Suprapubic skin (tissue), 4 donors: ENCODE data around the gene FSD2.

Experiments
- EP300 ChIP-seq: sonication (generic); formaldehyde crosslinking; IDR thresholded peaks from one replicate; pipeline ENCODE4 v1.6.1; 2017; ENCODE audit warnings: antibody characterized with exemption
- POLR2A ChIP-seq, 2 donors: fragments of 450-650 bp; IDR thresholded peaks; one replicate each; pipeline ENCODE4 v1.6.1; 2017; ENCODE audit warnings: antibody characterized with exemption in 2 of 2, mild to moderate bottlenecking in 2 of 2, moderate library complexity in 2 of 2
- POLR2AphosphoS5 ChIP-seq, 3 donors: sonication (generic); formaldehyde crosslinking; IDR thresholded peaks; one replicate each; pipeline ENCODE4 v1.6.1; 2017; ENCODE audit warnings: antibody characterized with exemption in 3 of 3
- TF ChIP-seq, protein P1 (sequence below), 2 donors: fragments of 200-600 bp in 1 of 2; fragments of 450-650 bp in 1 of 2; sonication (generic) in 1 of 2; IDR thresholded peaks; one replicate each; pipeline ENCODE4 v1.5.1; 2016 to 2019; ENCODE audit warnings: antibody characterized with exemption in 2 of 2, mild to moderate bottlenecking in 1 of 2, moderate library complexity in 1 of 2

DNA sequence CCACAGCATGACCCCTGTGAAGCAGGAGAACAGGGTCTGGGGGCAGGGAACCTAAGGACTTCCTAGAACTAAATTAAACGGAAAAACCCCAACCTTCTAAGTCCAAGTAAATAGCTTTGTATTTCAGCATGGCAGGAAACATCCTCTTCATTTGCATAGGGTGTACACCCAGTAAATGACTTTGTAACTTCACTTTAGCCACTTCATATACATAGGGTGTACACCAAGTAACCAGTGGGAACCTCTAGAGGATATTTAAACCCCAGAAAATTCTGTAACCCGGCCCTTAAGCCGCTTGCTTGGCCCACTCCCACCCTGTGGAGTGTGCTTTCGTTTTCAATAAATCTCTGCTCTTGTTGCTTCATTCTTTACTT, 41.8 kb downstream of the FSD2 start:
- TF ChIP-seq, protein P1, sequence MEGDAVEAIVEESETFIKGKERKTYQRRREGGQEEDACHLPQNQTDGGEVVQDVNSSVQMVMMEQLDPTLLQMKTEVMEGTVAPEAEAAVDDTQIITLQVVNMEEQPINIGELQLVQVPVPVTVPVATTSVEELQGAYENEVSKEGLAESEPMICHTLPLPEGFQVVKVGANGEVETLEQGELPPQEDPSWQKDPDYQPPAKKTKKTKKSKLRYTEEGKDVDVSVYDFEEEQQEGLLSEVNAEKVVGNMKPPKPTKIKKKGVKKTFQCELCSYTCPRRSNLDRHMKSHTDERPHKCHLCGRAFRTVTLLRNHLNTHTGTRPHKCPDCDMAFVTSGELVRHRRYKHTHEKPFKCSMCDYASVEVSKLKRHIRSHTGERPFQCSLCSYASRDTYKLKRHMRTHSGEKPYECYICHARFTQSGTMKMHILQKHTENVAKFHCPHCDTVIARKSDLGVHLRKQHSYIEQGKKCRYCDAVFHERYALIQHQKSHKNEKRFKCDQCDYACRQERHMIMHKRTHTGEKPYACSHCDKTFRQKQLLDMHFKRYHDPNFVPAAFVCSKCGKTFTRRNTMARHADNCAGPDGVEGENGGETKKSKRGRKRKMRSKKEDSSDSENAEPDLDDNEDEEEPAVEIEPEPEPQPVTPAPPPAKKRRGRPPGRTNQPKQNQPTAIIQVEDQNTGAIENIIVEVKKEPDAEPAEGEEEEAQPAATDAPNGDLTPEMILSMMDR (IDR thresholded peaks at IDR 0.05), result no peak
- TF ChIP-seq POLR2A (IDR thresholded peaks at IDR 0.05) (no peak), POLR2AphosphoS5 (IDR thresholded peaks at IDR 0.05) (no peak), EP300 (no peak)
